D721Med (cell line): ENCODE results near the gene SCAPER.

Experiments
- DNase-seq: peaks from one replicate; pipeline ENCODE4 v3.0.0; 2011; ENCODE audit warnings: low spot score; ENCODE audit not compliant: insufficient read length
- FAIRE-seq: peaks from 2 replicates; lab custom pipeline; 2011; peaks lifted over from hg19 to GRCh38; lab: Jason Lieb, UNC
- TF ChIP-seq, protein P1 (sequence below): IDR thresholded peaks from 2 replicates; pipeline ENCODE4 v1.5.1; 2012; ENCODE audit warnings: mild to moderate bottlenecking, control low read depth; ENCODE audit not compliant: insufficient read depth; ENCODE audit errors: missing control alignments

Gene SCAPER

DNA sequence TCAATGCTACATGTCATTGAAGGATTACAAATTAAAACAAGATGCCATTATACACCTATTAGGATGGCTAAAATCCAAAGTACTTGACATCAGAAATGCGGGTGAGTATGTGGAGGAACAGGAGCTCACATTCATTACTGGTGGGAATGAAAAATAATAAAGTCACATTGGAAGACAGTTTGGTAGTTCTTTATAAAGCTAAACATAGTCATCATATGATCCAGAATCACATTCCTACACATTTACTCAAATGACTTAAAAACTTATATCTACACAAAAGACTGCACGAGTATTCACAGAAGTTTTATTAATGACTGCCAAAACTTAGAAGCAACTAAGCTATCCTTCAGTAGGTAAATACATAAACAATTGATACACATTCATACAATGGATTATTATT is 421.4 kb downstream of the SCAPER start:
- TF ChIP-seq, protein P1, sequence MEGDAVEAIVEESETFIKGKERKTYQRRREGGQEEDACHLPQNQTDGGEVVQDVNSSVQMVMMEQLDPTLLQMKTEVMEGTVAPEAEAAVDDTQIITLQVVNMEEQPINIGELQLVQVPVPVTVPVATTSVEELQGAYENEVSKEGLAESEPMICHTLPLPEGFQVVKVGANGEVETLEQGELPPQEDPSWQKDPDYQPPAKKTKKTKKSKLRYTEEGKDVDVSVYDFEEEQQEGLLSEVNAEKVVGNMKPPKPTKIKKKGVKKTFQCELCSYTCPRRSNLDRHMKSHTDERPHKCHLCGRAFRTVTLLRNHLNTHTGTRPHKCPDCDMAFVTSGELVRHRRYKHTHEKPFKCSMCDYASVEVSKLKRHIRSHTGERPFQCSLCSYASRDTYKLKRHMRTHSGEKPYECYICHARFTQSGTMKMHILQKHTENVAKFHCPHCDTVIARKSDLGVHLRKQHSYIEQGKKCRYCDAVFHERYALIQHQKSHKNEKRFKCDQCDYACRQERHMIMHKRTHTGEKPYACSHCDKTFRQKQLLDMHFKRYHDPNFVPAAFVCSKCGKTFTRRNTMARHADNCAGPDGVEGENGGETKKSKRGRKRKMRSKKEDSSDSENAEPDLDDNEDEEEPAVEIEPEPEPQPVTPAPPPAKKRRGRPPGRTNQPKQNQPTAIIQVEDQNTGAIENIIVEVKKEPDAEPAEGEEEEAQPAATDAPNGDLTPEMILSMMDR: no peak
- FAIRE-seq: no peak

DNA sequence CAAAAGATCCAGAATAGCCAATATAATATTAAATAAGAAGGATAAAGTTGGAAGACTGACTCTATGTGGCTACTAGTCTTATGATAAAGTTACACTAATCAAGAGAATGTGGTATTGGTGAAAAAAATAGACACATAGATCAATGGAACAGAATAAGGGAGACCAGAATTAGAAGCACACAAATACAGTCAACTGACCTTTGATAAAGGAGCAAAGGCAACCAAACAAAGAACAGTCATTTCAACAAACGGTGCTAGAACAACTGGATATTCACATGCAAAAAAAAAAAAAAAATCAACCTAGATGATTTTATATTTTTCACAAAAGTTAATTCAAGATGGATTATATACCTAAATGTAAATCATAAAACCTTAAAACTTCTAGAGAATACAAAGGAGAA is 422.1 kb downstream of the SCAPER start:
- DNase-seq: no peak
- TF ChIP-seq, protein P1: no peak
- no peak for FAIRE-seq

More for the DNA sequence above, 421.4 kb downstream of the SCAPER start:
- DNase-seq: no peak

DNA sequence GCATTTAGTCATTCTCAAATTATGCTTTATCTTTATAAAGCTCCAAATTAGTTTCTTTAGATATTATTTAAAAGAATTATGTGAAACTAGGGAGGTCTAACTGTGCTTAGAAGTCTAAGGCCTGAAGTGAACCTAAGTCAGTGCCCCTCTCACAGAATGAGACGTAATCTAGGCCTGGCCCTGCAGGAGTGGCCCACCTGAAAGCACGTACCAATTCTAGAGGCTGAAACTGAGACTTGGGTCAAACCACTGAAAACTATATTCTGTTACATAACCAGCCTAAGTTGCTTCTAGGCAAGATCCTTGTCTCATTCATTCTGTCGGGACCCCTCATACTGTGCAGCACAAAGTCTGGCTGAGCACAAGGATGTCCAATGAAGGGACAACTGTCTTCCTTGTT is 424.9 kb downstream of the SCAPER start:
- TF ChIP-seq, protein P1: no peak
- FAIRE-seq (no peak), DNase-seq (no peak)

DNA sequence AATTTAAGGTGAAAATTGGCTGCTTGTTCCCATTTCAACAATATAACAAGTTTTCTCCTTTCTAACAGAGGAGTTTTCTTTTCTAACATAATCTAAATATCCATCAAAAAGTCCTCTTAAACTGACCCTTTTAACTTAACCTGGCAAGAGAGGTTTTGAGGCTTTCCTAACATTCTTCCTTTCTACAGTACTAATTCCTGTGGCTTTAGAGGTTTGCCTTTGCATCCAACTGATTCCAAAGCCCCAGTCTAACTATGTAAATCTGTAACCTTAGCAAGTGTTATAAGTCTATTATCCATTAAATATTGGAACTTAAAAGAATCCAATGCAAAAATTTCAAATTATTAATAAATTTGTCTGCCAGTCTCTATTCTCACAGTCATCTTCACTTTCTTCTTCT is 434.4 kb downstream of the SCAPER start:
- DNase-seq (no peak), FAIRE-seq (no peak)
- TF ChIP-seq, protein P1: no peak

DNA sequence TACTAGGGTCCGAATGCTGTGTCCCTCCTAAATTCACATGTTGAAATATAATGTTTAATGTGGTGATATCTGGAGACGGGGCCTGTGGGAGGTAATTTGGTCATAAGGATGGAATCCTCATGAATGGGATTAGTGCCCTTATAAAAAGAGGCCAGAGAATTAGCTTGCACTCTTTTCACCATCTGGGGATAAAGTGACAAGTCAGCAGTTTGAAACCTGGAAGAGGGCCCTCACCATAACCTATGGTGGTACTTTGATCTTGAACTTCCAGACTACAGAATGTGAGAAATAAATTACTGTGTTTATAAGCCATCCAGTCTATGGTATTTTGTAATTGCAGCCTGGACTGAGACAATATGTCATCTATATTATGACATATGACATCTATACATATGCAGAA is 436.4 kb downstream of the SCAPER start:
- no peak for DNase-seq
- no peak for FAIRE-seq
- TF ChIP-seq, protein P1: no peak

DNA sequence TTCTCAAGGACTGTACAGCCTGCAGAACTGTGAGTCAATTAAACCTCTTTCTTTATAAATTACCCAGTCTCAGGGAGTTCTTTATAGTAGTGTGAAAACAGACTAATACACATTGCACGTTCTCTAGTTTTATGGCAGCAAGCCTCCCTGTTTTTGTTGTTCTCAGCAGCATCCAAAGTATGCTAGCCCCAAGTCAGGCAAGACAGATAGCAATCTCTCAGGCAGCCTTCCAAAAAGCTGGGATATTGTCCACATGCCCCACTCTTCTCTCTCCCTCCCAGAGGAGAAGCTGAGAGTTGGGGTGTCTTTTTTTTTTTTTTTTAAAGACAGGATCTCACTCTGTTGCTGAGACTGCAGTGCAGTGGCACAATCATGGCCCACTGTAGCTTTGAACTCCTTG is 438.0 kb downstream of the SCAPER start:
- TF ChIP-seq, protein P1: no peak
- DNase-seq (no peak), FAIRE-seq (no peak)

DNA sequence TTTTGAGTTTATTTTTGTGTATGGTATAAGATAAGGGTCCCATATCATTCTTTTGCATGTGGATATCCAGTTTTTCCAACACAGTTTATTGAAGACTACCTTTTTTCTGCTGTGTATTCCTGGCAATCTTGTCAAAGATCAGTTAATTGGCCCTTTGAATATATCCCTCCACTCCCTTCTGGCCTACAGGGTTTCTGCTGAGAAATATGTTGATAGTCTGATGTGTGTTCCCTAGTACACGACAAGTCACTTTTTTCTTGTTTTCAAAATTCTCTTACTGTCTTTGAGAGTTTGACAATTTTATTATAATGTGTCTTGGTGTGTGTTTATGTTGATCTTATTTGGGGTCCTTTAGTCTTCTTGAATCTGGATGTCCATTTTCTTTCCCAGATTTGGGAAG is 439.4 kb downstream of the SCAPER start:
- DNase-seq (no peak), FAIRE-seq (no peak)
- TF ChIP-seq, protein P1: no peak
